Heart left ventricle (tissue), 16 donors: Measurements from ENCODE around the gene A2ML1. TPM values are rescaled to one million over a fixed set of nuclear protein-coding genes. Genes with fewer than 3 reads are reported as not detected.
"Not testable (repeated sequence)": the region's sequence is repeated elsewhere in the genome, so short reads cannot be mapped to it uniquely, and the experiment has no call there.

Experiments
- ATAC-seq, 4 donors: fragments of 200-7000 bp; cut with Tn5 transposase; one replicate each; pipeline ENCODE4 v1.9.1; 2020 to 2022; ENCODE audit warnings: moderate library complexity in 4 of 4, mild to moderate bottlenecking in 3 of 4, moderate number of reproducible peaks in 1 of 4
- DNase-seq, 5 donors: peaks; one replicate each; pipeline ENCODE4 v3.0.0-alpha.2; 2020
- H3K27ac ChIP-seq, 12 donors: fragments of 200-600 bp; sonication (generic) in 4 of 12; one replicate each; pipeline versions ENCODE4 v1.5.0 to v1.8.0; 2016 to 2022; ENCODE audit warnings: mild to moderate bottlenecking in 2 of 12
- H3K27me3 ChIP-seq, 9 donors: fragments of 200-600 bp; sonication (generic) in 2 of 9; one replicate each; pipeline versions ENCODE4 v1.5.1 to v1.8.0; 2016 to 2022; ENCODE audit warnings: mild to moderate bottlenecking in 3 of 9
- H3K36me3 ChIP-seq, 9 donors: fragments of 200-600 bp; sonication (generic) in 2 of 9; one replicate each; pipeline versions ENCODE4 v1.5.0 to v1.8.0; 2018 to 2022; ENCODE audit warnings: mild to moderate bottlenecking in 2 of 9
- H3K4me1 ChIP-seq, 12 donors: fragments of 200-600 bp; sonication (generic) in 4 of 12; one replicate each; pipeline versions ENCODE4 v1.5.0 to v1.8.0; 2016 to 2022; ENCODE audit warnings: mild to moderate bottlenecking in 3 of 12
- H3K4me3 ChIP-seq, 12 donors: fragments of 200-600 bp; sonication (generic) in 4 of 12; one replicate each; pipeline versions ENCODE4 v1.5.0 to v1.8.0; 2017 to 2022; ENCODE audit warnings: mild to moderate bottlenecking in 9 of 12, moderate library complexity in 4 of 12
- H3K9me3 ChIP-seq, 12 donors: fragments of 200-600 bp; sonication (generic) in 4 of 12; one replicate each; pipeline versions ENCODE4 v1.5.0 to v1.8.0; 2016 to 2022; ENCODE audit warnings: mild to moderate bottlenecking in 1 of 12
- POLR2A ChIP-seq, 2 donors: fragments of 450-650 bp; IDR thresholded peaks; one replicate each; pipeline ENCODE4 v1.6.1; 2017; ENCODE audit warnings: antibody characterized with exemption in 2 of 2, mild to moderate bottlenecking in 2 of 2, moderate library complexity in 2 of 2
- WGBS, 4 donors: extraction: QIAGEN DNeasy Blood & Tissue Kit in 2 of 4; methylation state at CpG; one replicate each; pipeline versions ENCODE4 v1.1.5 to v1.1.7; 2013 to 2018; 5-methylcytosine and 5-hydroxymethylcytosine counted together
- intact Hi-C, 10 donors: fragments of 100-400 bp; cut with DNase I; formaldehyde crosslinking; loops; one replicate each; pipeline versions ENCODE4 v1.11.1 to v1.14.2; 2022
- polyA plus RNA-seq, 2 donors: library from polyadenylated mRNA; stranded (reverse); fragments of 200-250 nt; gene quantifications; one replicate each; pipeline ENCODE4 v1.2.3, GENCODE V29; 2013
- total RNA-seq, 9 donors: library from RNA; depleted of rRNA in 2 of 9; stranded (reverse); fragments of >200 nt in 2 of 9; fragmentation: NEBNext Ultra II Directional in 3 of 9; extraction: Animal tissue kit (Norgen Biotek cat#: 25700) in 3 of 9; gene quantifications; one replicate each; pipeline versions ENCODE4 v1.1.0 to v1.2.4, GENCODE V29; 2016 to 2023
- TF ChIP-seq, protein P1 (sequence below), 12 donors: fragments of 200-600 bp; sonication (generic) in 4 of 12; IDR thresholded peaks; one replicate each; pipeline versions ENCODE4 v1.5.0 to v1.8.0; 2018 to 2022; ENCODE audit warnings: antibody characterized with exemption in 12 of 12, mild to moderate bottlenecking in 5 of 12
- donor health status: ischemic (EF 13 %, LVEDD 7.1; RV severe dilation, severe dysfunction).
- donor health status: healthy with polysubstance abuse.
- donor health status: DM: no; HTN: yes; CAD: no.
- donor health status: DM: no; HTN: no; CAD: no.
- donor health status: ischemic (EF 25% LVEDD 6.9; RV normal size, moderate dysfunction).
- donor health status: ischemic (EF 25% LVEDD 5.7; RV mildly dilated, moderate dysfunction).
- donor health status: healthy.
- donor health status: DM: yes; HTN: yes; CAD: no.
- donor health status: ischemic (EF 35%, LVEDD 5.7; RV mildly dilated, moderate dysfunction).
- donor health status: nonischemic (EF 11% LVEDD 7.7; RV severe dilation, severe dysfunction).
- donor health status: DM: yes; HTN: yes; CAD: no.
- donor health status: PGD.
- donor health status: ischemic (EF 29% LVEDD 5.4; RV normal size, mild dysfunction).
- donor health status: nonischemic (EF 23%, LVEDD 6.1; RV moderate dilation, normal function).

A2ML1 gene
- total and polyA plus RNA-seq, 11 donors = 0.07 to 0.25 (median 0.08) TPM; not detected in 8

DNA sequence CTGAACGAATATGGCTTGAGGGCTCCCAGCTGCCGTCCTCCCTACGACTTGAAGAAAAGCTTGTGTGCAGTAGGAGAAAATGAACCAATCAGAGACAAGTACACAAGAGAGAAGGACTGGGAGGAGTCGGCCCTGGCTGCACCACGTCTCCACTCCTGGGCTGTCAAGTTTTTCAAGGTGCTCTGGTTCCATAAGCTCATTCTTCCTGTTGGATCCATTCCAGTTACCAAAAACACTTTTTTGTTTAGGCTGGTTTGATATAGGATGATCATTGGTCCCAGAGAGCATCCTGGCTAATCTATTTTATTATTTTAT lies 2.8 kb upstream of the A2ML1 start:
- H3K4me3 ChIP-seq = no peak overlapping the region
- no peaks in the 10 kb centered on the region for H3K36me3 ChIP-seq
- DNase-seq = no peak
- no peak for ATAC-seq
- 26 to 40% (median 38%) methylated on average over 5 of the region's 5 CpGs for WGBS, 4 donors
- no peaks in the 10 kb centered on the region for H3K27me3 ChIP-seq
- no peaks in the 10 kb centered on the region for H3K9me3 ChIP-seq
- intact Hi-C loops = loop anchor here in 1 of 10 donors (5.0 kb wide), 1 partner anchor 132 kb away; no protein-coding TSS in a partner anchor
- no peak for TF ChIP-seq POLR2A (IDR thresholded peaks at IDR 0.05)
- TF ChIP-seq, protein P1, sequence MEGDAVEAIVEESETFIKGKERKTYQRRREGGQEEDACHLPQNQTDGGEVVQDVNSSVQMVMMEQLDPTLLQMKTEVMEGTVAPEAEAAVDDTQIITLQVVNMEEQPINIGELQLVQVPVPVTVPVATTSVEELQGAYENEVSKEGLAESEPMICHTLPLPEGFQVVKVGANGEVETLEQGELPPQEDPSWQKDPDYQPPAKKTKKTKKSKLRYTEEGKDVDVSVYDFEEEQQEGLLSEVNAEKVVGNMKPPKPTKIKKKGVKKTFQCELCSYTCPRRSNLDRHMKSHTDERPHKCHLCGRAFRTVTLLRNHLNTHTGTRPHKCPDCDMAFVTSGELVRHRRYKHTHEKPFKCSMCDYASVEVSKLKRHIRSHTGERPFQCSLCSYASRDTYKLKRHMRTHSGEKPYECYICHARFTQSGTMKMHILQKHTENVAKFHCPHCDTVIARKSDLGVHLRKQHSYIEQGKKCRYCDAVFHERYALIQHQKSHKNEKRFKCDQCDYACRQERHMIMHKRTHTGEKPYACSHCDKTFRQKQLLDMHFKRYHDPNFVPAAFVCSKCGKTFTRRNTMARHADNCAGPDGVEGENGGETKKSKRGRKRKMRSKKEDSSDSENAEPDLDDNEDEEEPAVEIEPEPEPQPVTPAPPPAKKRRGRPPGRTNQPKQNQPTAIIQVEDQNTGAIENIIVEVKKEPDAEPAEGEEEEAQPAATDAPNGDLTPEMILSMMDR (IDR thresholded peaks at IDR 0.05) = no peak
- H3K4me1 ChIP-seq = no peaks in the 10 kb centered on the region
- H3K27ac ChIP-seq = no peak overlapping the region

DNA sequence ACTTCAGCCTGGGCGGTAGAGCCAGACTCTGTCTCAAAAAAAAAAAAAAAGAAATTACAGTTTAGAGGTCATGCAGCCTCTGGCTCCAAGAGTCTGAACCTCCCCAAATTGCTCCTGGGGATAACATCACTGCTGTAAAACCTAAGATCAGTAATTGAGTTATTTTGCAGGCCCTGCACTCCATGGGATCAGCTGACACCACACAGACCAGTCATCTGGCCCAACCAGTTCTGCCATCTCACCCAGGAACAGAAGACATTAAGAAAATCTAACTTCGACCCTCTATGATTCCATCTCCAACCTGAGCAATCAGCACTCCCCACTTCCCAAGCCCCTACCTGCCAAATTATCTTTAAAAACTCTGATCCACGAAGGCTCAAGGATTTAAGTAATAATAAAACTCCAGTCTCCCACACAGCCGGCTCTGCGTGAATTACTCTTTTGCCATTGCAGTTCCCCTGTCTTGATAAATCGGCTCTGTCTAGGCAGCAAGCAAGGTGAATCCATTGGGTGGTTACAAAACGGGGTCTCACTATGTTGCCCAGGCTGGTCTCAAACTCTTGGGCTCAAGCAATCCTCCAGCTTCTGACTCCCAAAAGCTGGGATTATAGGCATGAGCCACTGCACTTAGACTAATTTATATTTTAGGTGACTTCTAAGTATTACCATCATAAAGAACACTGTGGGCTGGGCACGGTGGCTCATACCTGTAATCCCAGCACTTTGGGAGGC lies 1.6 kb upstream of the A2ML1 start:
- ATAC-seq, H3K27ac ChIP-seq, H3K4me1 ChIP-seq, DNase-seq, H3K27me3 ChIP-seq, H3K36me3 ChIP-seq, H3K4me3 ChIP-seq, H3K9me3 ChIP-seq: not testable (repeated sequence)
- 87 to 93% (median 90%) methylated on average over 8 of the region's 8 CpGs for WGBS, 4 donors
- intact Hi-C loops = loop anchor here in 4 of 10 donors (5.0 to 10.0 kb wide), 3 partner anchors 136 to 276 kb away; partner anchors contain the start of gene CLEC4E (in 1 of the 4)

DNA sequence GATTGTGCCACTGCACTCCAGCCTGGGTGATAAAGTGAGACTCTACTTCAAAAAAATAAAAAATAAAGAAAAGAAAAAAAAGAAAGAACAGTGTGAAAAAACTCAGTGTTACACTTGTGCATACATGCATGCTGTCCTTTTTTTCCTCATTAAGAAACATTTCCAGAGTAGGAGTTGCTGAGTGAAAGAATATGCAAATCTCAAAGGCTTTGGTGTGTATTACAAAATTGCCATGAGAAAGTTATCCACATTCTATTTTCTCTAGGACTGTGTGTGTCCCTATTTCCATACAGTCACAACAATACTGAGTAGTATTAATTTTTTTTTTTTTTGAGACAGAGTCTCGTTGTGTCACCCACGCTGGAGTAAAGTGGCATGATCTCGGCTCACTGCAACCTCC lies 830 bp upstream of the A2ML1 start:
- intact Hi-C loops = loop anchor here in 4 of 10 donors (5.0 to 10.0 kb wide), 3 partner anchors 137 to 277 kb away; partner anchors contain the start of gene CLEC4E (in 1 of the 4)
- H3K36me3 ChIP-seq = no peaks in the 10 kb centered on the region
- no peaks in the 10 kb centered on the region for H3K27me3 ChIP-seq
- WGBS, 4 donors = 88 to 93% (median 91%) methylated on average over 3 of the region's 3 CpGs
- ATAC-seq = no peak
- H3K27ac ChIP-seq = no peak overlapping the region
- TF ChIP-seq, protein P1 (IDR thresholded peaks at IDR 0.05) = no peak
- TF ChIP-seq POLR2A (IDR thresholded peaks at IDR 0.05) = no peak
- no peak overlapping the region for H3K4me3 ChIP-seq
- no peak for DNase-seq
- peaks cover 0 to 10% (median 0%) of the 10 kb centered on the region in 12 donors for H3K9me3 ChIP-seq
- no peaks in the 10 kb centered on the region for H3K4me1 ChIP-seq

DNA sequence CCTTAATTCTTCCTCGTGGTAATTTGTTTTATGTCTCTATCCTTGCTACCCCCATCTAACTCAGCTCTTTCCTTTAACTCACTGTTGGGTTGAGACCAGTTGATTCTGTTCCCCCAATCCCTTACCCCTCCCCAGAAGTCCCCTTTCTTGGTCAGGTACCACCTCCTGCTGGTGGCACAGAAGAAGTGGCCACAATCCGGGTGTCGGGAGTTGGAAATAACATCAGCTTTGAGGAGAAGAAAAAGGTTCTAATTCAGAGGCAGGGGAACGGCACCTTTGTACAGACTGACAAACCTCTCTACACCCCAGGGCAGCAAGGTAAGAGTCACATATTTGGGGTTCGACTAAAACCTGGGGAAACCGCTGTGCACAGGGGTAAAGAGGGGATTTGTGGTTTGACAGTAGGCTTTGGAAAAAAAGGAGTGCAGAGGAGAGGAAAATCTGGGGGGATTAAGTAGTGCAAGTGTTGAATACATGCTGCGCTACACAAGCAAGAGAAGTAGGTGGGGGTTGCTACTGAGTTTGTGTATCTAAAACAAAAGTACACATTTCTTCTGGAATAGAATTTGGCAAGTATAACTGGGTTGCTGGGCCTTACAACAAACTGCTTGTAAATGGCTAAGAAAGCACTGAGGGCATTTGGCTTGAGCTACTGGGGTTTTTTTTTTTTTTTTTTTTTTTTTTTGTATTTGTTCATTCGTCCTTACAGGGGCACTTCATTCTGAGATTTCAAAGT lies 1.3 kb downstream of the A2ML1 start:
- DNase-seq (peak in 2 of 5 donors; percentile 14 to 26), ATAC-seq (peak in 2 of 4 donors; percentile 46 to 53)
- H3K9me3 ChIP-seq = peaks cover 0 to 10% (median 0%) of the 10 kb centered on the region in 12 donors
- no peaks in the 10 kb centered on the region for H3K27me3 ChIP-seq
- intact Hi-C loops = loop anchor here in 9 of 10 donors (1.0 to 10.0 kb wide), 7 partner anchors 139 to 279 kb away; partner anchors contain the start of gene CLEC4E (in 1 of the 9)
- H3K36me3 ChIP-seq = no peaks in the 10 kb centered on the region
- TF ChIP-seq POLR2A (IDR thresholded peaks at IDR 0.05) = no peak
- TF ChIP-seq, protein P1 (IDR thresholded peaks at IDR 0.05) = peak; percentile 30 to 70 (median 52)
- no peaks in the 10 kb centered on the region for H3K4me1 ChIP-seq
- H3K4me3 ChIP-seq = no peak overlapping the region
- 38 to 43% (median 40%) methylated on average over 8 of the region's 8 CpGs for WGBS, 4 donors
- H3K27ac ChIP-seq = no peak overlapping the region
